ENCODE data around the gene PRKCZ. TPM values are rescaled to one million over a fixed set of nuclear protein-coding genes. Genes with fewer than 3 reads are reported as not detected.

The PRKCZ gene
- total RNA-seq, 6 experiments from 2014 or later, result 0.55 to 1.4 (median 0.95) TPM

DNA sequence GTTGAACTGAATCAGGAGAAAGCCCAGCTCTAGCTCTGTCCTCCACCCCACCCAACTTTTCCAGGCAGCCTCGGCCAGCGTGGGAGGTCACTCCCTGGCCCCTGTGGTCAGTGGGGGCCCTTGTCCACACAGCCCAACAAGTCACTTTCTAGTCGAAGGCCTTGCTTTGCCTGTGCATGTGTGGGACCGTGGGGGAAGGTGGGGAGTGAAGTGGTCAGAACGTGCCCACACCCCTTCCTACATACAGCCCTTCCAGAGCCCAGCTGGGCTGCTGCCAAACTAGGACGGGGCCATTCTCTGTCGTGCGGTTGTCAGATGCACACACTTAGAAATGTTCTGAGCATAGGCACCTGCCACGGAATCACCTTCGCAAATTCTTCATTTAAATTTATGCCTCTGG, 126.4 kb downstream of the PRKCZ start:
- TF ChIP-seq, protein P1, sequence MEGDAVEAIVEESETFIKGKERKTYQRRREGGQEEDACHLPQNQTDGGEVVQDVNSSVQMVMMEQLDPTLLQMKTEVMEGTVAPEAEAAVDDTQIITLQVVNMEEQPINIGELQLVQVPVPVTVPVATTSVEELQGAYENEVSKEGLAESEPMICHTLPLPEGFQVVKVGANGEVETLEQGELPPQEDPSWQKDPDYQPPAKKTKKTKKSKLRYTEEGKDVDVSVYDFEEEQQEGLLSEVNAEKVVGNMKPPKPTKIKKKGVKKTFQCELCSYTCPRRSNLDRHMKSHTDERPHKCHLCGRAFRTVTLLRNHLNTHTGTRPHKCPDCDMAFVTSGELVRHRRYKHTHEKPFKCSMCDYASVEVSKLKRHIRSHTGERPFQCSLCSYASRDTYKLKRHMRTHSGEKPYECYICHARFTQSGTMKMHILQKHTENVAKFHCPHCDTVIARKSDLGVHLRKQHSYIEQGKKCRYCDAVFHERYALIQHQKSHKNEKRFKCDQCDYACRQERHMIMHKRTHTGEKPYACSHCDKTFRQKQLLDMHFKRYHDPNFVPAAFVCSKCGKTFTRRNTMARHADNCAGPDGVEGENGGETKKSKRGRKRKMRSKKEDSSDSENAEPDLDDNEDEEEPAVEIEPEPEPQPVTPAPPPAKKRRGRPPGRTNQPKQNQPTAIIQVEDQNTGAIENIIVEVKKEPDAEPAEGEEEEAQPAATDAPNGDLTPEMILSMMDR (IDR thresholded peaks at IDR 0.05), result no peak
- Mint-ChIP-seq H3K4me3 (no peak overlapping the region), H3K27ac (no peak overlapping the region), H3K36me3 (ENCODE audit: low read depth) (peaks cover 7% of the 10 kb centered on the region; the same call in 1 of the 2 replicates), H3K27me3 (ENCODE audit: insufficient read depth) (peaks cover 5% of the 10 kb centered on the region), H3K4me1 (ENCODE audit: low read depth) (peaks cover 7% of the 10 kb centered on the region), H3K9me3 (no peaks in the 10 kb centered on the region)
- DNase-seq, result no peak

DNA sequence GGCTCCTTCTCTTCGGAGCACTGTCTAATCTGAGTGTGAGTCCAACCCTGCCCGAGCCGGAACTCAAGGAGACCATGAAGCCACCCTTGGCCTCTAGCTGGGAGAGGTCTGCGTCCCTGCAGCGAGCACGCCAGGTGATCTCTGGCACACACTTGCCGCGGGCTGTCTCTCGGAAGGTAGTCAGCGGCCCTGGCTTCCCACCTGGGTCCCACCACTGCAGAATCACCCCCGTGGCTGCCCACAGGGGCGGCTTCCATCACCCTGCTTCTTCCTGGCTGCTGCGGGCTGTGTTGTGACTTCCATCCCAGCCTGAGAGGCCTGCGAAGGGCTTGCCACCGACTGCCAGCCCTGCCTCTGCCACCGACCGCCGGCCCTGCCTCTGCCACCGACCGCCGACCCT, 127.3 kb downstream of the PRKCZ start:
- H3K36me3 Mint-ChIP-seq (ENCODE audit: low read depth), result peaks cover 7% of the 10 kb centered on the region; the same call in 1 of the 2 replicates
- TF ChIP-seq, protein P1 (IDR thresholded peaks at IDR 0.05), result no peak
- DNase-seq, result no peak
- H3K4me1 Mint-ChIP-seq (ENCODE audit: low read depth), result peaks cover 7% of the 10 kb centered on the region
- no peak overlapping the region for H3K4me3 Mint-ChIP-seq
- H3K27me3 Mint-ChIP-seq (ENCODE audit: insufficient read depth), result peaks cover 5% of the 10 kb centered on the region
- no peak overlapping the region for H3K27ac Mint-ChIP-seq
- H3K9me3 Mint-ChIP-seq, result no peaks in the 10 kb centered on the region

DNA sequence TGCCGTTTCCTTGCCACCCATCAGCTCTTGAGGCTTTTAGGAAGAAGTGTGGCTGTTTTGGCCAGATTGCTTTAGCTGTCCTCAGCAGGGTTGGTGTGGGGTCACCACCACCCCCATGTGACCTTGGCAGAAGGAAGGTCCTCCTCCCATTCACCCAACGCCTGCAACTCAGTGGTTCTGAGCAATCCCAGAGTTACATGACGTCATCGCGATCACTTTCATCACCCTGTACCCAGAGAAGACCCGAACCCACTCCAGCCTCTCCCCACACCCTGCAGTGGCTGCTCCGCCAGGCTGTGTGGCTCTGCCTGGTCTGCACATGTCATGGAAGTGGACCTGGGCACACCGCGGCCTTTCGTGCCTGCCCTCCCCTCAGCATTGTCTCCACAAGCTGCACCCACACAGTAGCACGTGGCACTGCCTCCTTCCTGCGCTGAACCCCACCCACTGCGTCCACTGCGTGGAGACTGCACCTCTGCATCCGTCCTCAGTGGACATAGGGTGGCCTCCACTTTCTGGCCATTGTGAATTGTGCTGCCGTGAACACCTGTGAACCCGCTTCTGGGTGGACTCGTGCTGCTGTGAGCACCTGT, 127.8 kb downstream of the PRKCZ start:
- Mint-ChIP-seq H3K4me3 (no peak overlapping the region), H3K9me3 (no peaks in the 10 kb centered on the region), H3K27ac (no peak overlapping the region), H3K36me3 (ENCODE audit: low read depth) (peaks cover 7% of the 10 kb centered on the region; the same call in 1 of the 2 replicates), H3K4me1 (ENCODE audit: low read depth) (peaks cover 7% of the 10 kb centered on the region), H3K27me3 (ENCODE audit: insufficient read depth) (peaks cover 5% of the 10 kb centered on the region)
- DNase-seq, result no peak
- TF ChIP-seq, protein P1 (IDR thresholded peaks at IDR 0.05), result no peak

DNA sequence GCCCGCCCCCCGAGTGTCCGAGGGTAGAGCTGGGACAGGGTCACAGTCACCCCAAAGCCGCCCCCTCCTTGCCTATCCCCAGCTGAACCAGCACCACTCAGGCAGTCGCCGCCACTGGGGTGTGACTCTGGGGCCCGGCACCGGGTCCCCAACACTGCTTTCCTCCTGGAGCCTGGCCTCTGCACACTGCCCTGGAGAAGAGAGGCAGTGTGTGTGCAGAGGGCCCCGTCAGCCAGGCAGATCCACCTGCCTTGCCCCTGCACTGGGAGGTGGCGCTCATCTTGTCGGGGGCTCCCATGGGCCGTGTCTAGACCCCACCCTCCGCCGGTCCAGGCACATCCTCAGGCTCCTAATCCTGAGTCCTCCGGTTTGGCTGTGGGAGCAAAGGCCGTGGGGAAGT, 128.7 kb downstream of the PRKCZ start:
- Mint-ChIP-seq H3K27ac (no peak overlapping the region), H3K9me3 (no peaks in the 10 kb centered on the region), H3K4me1 (ENCODE audit: low read depth) (peaks cover 7% of the 10 kb centered on the region), H3K4me3 (no peak overlapping the region), H3K27me3 (ENCODE audit: insufficient read depth) (peaks cover 5% of the 10 kb centered on the region), H3K36me3 (ENCODE audit: low read depth) (peaks cover 7% of the 10 kb centered on the region; the same call in 1 of the 2 replicates)
- TF ChIP-seq, protein P1 (IDR thresholded peaks at IDR 0.05), result no peak
- no peak for DNase-seq

DNA sequence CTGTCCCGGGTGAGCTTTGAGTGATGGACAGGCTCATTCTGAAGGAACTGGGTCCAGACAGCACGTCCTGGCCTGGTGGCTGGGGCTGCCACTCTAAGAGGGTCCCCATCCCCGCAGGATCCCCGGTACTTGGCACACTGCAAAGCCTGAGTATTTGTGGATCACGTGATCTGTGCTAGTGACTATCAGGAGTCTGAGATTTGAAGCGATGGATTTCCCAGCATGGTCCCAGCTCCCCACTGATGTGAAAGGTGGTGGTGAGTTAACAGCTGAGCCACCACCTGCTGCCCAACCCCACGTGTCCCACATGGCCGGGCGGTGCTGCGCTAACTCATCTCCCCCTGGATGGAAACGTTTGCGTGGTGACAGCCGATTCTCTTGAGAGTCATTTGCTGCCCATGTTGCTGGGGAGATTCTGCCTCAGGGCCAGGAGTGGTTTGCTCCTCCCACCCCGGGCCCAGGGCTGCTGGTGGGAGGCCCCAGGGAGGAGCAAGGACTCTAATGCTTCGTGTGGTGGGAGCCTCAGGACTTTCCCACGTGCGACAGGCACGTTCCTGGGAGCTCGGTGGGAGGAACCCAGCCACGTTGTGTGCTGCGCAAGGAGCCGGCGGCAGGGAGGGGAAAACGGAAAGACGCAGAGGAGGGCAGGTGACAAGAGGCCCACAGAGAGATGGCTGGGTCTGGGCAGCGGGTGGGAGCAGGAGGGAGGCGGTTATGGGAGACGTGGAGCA, 129.2 kb downstream of the PRKCZ start:
- Mint-ChIP-seq H3K27me3 (ENCODE audit: insufficient read depth) (peaks cover 3% of the 10 kb centered on the region), H3K9me3 (no peaks in the 10 kb centered on the region), H3K36me3 (ENCODE audit: low read depth) (peaks cover 7% of the 10 kb centered on the region; the same call in 1 of the 2 replicates), H3K4me3 (no peak overlapping the region), H3K4me1 (ENCODE audit: low read depth) (peaks cover 5% of the 10 kb centered on the region), H3K27ac (no peak overlapping the region)
- DNase-seq, result no peak
- TF ChIP-seq, protein P1 (IDR thresholded peaks at IDR 0.05), result no peak

Measured in HFFc6 (cell line).